SH-SY5Y (cell line): ENCODE data around the gene SOD2.

ENCODE experiments used
- GATA2 ChIP-seq: IDR thresholded peaks from 2 replicates; pipeline ENCODE4 v1.6.1; 2011; ENCODE audit warnings: mild to moderate bottlenecking, low read depth, low read length
- GATA3 ChIP-seq: IDR thresholded peaks from 2 replicates; pipeline ENCODE4 v1.6.1; 2011; ENCODE audit warnings: low read depth, mild to moderate bottlenecking, low read length, moderate library complexity

Gene SOD2

GRCh38 chr6:159691133-159691962 is 1.7 kb downstream of the SOD2 start:
- TF ChIP-seq GATA2: no peak
- TF ChIP-seq GATA3: no peak

GRCh38 chr6:159689001-159689400 is 4.0 kb downstream of the SOD2 start:
- TF ChIP-seq GATA3 (no peak), GATA2 (no peak)

DNA sequence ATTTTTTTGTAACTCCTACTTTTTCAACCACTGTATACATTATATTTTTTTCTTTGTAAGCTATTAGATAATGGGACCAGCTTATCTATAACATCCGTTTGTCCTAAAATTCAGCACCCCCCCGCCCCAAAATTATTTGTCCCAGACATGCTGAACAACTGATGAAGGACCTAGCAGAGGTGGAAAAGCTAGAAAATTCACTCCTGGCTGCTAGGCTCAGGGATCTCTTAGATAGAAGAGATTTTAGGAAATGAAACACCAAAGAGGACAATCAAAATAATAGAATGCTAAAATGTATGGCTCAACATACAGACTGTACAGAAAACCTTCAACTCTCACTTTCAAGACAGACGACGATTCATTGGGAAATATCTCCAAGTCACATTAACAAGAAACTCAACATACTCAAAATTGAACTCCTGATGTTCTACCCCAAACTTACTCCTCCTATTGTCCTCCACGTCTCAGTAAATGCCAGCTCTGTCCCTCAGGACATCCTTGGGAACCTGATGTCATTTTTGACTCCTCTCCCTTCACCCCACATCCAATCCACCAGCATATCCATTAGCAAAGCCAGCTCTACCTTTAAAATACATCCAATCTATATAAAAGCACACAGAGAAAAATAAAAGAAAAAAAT is 4.7 kb downstream of the SOD2 start:
- TF ChIP-seq GATA3 (no peak), GATA2 (no peak)

GRCh38 chr6:159687341-159687740 is 5.7 kb downstream of the SOD2 start:
- TF ChIP-seq GATA3 (no peak), GATA2 (no peak)

- TF ChIP-seq GATA3 (no peak), GATA2 (no peak)
Observed at GRCh38 chr6:159686703-159687102, 6.3 kb downstream of the SOD2 start.

DNA sequence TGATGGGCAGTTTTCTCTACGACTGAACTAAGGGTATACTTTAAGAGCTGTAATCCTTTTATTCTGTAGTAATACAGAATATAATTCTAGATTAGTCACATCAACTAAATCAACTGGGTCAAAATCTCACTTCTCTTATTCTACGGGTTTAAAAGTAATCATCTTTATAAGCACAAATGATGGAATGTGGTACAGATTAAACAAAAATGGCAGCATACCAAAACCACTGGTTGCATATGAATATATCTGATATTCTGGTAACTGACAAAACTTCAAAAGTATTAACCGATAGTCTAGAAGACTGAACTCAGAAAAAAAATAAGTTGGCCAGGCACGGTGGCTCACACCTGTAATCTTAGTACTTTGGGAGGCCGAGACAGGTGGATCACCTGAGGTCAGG is 7.0 kb downstream of the SOD2 start:
- TF ChIP-seq GATA2: no peak
- TF ChIP-seq GATA3: no peak

DNA sequence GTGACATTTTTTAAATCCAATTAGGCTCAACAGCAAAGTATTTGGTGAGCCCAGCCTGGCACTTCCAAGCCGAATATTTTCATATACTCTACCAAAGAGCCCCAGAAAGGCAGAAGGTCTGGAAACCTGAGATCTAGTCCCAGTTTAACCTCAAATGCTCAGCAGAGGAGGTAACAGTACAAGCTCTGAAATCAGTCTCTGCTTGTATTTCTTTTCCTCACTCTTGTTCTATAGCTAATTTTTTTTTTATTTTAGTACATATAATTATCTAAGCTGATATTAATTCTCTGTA is 9.1 kb downstream of the SOD2 start:
- TF ChIP-seq GATA2: no peak
- TF ChIP-seq GATA3: no peak

DNA sequence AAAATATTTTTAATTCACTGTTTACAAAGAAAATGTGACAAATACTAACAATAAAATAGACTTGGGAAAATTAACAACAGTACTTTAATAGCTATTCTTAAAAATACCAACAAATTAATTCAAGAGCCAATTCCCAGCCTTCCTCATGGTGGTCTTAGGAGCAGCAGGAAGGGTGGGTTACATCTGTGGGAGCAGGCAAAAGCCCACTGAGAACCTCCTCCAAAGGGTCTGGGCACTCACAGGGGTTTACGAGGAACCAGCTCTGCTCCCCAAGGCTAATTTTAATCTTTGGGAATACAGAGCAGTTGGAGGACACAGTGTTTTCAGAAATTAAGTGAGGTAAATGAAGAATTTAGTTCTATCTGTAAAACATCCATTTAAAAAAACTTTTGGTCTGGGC is 10.2 kb downstream of the SOD2 start:
- TF ChIP-seq GATA2 (no peak), GATA3 (no peak)

- TF ChIP-seq GATA2 (no peak), GATA3 (no peak)
Observed at GRCh38 chr6:159682295-159682694, 10.7 kb downstream of the SOD2 start.

- TF ChIP-seq GATA2 (no peak), GATA3 (no peak)
Observed at GRCh38 chr6:159681191-159681880, 11.7 kb downstream of the SOD2 start.

DNA sequence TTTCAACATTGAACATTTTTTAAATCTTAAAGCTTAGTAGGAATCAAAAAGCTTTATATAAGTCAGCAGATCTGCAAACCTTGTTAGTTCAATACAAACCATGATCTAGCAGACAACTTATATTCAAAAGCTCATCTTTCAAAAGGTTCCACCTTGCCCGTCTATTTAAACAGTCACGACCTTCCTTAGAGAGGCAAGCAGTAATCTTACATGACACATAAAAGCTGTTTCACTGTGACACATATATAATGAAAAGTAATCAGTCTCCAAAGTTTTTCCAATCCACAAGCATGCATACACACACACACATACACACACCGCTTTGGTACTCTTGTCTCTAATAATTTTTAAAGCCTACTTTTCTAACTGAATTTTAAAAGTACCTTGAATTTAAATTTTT is 12.9 kb downstream of the SOD2 start:
- TF ChIP-seq GATA2: no peak
- TF ChIP-seq GATA3: no peak

DNA sequence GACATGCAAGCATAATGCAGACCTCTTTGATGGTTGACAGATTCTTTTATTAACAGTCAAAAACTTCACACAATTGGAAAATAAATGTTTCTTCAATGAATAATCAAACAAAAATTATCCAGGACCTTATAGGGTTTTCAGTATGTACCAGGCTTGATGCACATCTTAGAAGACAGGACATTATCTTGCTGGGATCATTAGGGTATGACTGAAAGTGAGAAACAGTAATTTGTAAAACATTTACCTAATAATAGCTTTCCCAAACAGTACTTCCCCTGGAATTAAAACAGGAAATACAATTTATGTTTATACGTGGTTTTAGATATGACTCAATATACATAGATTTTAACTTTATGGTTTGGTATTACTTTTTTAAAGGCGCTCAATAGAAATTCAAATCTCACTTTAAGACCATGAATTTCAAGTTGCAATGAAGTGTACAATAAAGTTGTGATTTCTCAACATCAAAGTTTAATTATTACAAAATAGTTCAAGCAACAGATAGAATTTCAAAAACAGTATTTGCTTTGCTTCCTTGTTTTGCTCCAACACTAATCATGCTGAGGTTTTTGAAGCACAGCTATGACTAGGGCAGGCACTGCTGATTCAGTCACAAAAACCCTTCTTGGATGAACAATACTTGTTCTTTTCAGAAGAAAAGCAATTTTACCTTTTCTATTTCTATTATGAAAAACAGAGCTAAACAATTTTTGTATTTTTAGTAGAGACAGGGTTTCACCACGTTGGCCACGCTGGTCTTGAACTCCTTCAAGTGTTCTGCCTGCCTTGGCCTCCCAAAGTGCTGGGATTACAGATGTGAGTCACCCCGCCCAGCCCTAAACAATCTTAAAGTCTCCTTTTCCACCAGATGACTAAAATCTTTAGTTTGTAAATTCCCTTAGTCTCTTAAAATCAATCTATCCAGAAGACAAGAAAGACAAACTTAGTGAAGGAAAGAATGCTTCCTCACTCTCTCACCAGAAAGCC is 13.7 kb downstream of the SOD2 start:
- TF ChIP-seq GATA2 (no peak), GATA3 (no peak)

- no peak for TF ChIP-seq GATA3
- no peak for TF ChIP-seq GATA2
Observed at GRCh38 chr6:159678574-159678973, 14.5 kb downstream of the SOD2 start.

- TF ChIP-seq GATA3 (no peak), GATA2 (no peak)
Observed at GRCh38 chr6:159677506-159678165, 15.4 kb downstream of the SOD2 start.
